ENCODE measurements around the gene ATAD1.
"Not testable (repeated sequence)": the region's sequence is repeated elsewhere in the genome, so short reads cannot be mapped to it uniquely, and the experiment has no call there.

ATAD1 gene

GRCh38 chr10:87801813-87802435 is 16.1 kb downstream of the ATAD1 start:
- not testable (repeated sequence) for DNase-seq

- DNase-seq = no peak
Measured at GRCh38 chr10:87799860-87800259, 18.2 kb downstream of the ATAD1 start.

GRCh38 chr10:87798082-87798481 is 19.9 kb downstream of the ATAD1 start:
- no peak for DNase-seq

GRCh38 chr10:87794285-87794684 is 23.7 kb downstream of the ATAD1 start:
- no peak for DNase-seq

GRCh38 chr10:87790185-87790584 is 27.8 kb downstream of the ATAD1 start:
- DNase-seq = no peak

- no peak for DNase-seq
Measured at GRCh38 chr10:87786421-87786820, 31.6 kb downstream of the ATAD1 start.

- no peak for DNase-seq
Measured at GRCh38 chr10:87782721-87783120, 35.3 kb downstream of the ATAD1 start.

- DNase-seq = no peak
Measured at GRCh38 chr10:87781545-87781944, 36.5 kb downstream of the ATAD1 start.

GRCh38 chr10:87776328-87776727 is 41.7 kb downstream of the ATAD1 start:
- DNase-seq = no peak

- DNase-seq = no peak
Measured at GRCh38 chr10:87775766-87776165, 42.3 kb downstream of the ATAD1 start.

- no peak for DNase-seq
Measured at GRCh38 chr10:87771871-87772500, 46.0 kb downstream of the ATAD1 start.

- no peak for DNase-seq
Measured at GRCh38 chr10:87767253-87767652, 50.8 kb downstream of the ATAD1 start.

GRCh38 chr10:87765666-87766376 is 52.2 kb downstream of the ATAD1 start:
- DNase-seq = no peak

GRCh38 chr10:87764072-87764934 is 53.7 kb downstream of the ATAD1 start:
- no peak for DNase-seq

GRCh38 chr10:87763086-87763861 is 54.8 kb downstream of the ATAD1 start:
- DNase-seq = no peak

GRCh38 chr10:87761892-87762291 is 56.1 kb downstream of the ATAD1 start:
- DNase-seq = peak; percentile 6 to 46

- no peak for DNase-seq
Measured at GRCh38 chr10:87761153-87761552, 56.9 kb downstream of the ATAD1 start.

GRCh38 chr10:87760195-87760905 is 57.7 kb downstream of the ATAD1 start:
- no peak for DNase-seq

- no peak for DNase-seq
Measured at GRCh38 chr10:87759551-87759950, 58.5 kb downstream of the ATAD1 start.

- no peak for DNase-seq
Measured at GRCh38 chr10:87757685-87758084, 60.3 kb downstream of the ATAD1 start.

- no peak for DNase-seq
Measured at GRCh38 chr10:87753995-87754866, 63.8 kb downstream of the ATAD1 start.
